ENCODE data around the gene BCL2L13. TPM values are rescaled to one million over a fixed set of nuclear protein-coding genes. Genes with fewer than 3 reads are reported as not detected.
"Not testable (repeated sequence)": the region's sequence is repeated elsewhere in the genome, so short reads cannot be mapped to it uniquely, and the experiment has no call there.

Gene BCL2L13
- total RNA-seq, 1 donor: 25.9 TPM

DNA sequence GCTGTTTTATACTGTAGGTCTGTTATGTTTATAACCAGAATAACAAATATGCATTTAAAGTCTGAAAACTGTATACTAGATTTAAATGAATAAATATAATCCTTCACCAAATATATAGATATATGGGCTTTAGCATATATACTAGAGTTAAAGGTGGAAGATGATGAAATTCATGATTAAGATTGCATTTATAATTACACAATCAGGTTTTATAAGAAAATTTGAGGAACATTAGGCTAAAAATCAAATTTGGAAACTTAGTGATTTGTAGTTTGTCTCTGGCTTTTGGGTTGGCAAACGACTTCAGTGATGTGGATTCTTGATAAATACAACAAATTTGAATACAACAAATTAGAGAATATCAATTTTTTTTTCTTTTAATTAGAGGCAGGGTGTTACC is 10.0 kb downstream of the BCL2L13 start:
- Histone ChIP-seq H3K27me3 (ENCODE audit: insufficient read depth, low read length) (no peaks in the 10 kb centered on the region), H3K4me1 (ENCODE audit: insufficient read depth, low read length) (peaks cover 32% of the 10 kb centered on the region), H3K4me3 (ENCODE audit: low read length) (no peak overlapping the region), H3K9me3 (ENCODE audit: low read depth, low read length) (no peaks in the 10 kb centered on the region)

GRCh38 chr22:17655289-17655688 is 16.7 kb downstream of the BCL2L13 start:
- Histone ChIP-seq H3K9me3 (ENCODE audit: low read depth, low read length) (no peaks in the 10 kb centered on the region), H3K27me3 (ENCODE audit: insufficient read depth, low read length) (no peaks in the 10 kb centered on the region), H3K4me1 (ENCODE audit: insufficient read depth, low read length) (peaks cover 15% of the 10 kb centered on the region), H3K4me3 (ENCODE audit: low read length) (no peak overlapping the region)

- Histone ChIP-seq H3K9me3 (ENCODE audit: low read depth, low read length) (no peaks in the 10 kb centered on the region), H3K4me1 (ENCODE audit: insufficient read depth, low read length) (peaks cover 15% of the 10 kb centered on the region), H3K27me3 (ENCODE audit: insufficient read depth, low read length) (no peaks in the 10 kb centered on the region), H3K4me3 (ENCODE audit: low read length) (no peak overlapping the region)
Observed at GRCh38 chr22:17656870-17657395, 18.4 kb downstream of the BCL2L13 start.

- no peaks in the 10 kb centered on the region for H3K9me3 ChIP-seq (ENCODE audit: low read depth, low read length)
- H3K27me3 ChIP-seq (ENCODE audit: insufficient read depth, low read length): no peaks in the 10 kb centered on the region
- H3K4me3 ChIP-seq (ENCODE audit: low read length): no peak overlapping the region
- H3K4me1 ChIP-seq (ENCODE audit: insufficient read depth, low read length): peaks cover 18% of the 10 kb centered on the region
Observed at GRCh38 chr22:17664414-17665055, 26.0 kb downstream of the BCL2L13 start.

- no peaks in the 10 kb centered on the region for H3K9me3 ChIP-seq (ENCODE audit: low read depth, low read length)
- H3K27me3 ChIP-seq (ENCODE audit: insufficient read depth, low read length): no peaks in the 10 kb centered on the region
- peaks cover 20% of the 10 kb centered on the region for H3K4me1 ChIP-seq (ENCODE audit: insufficient read depth, low read length)
- H3K4me3 ChIP-seq (ENCODE audit: low read length): no peak overlapping the region
Observed at GRCh38 chr22:17665248-17665647, 26.7 kb downstream of the BCL2L13 start.

DNA sequence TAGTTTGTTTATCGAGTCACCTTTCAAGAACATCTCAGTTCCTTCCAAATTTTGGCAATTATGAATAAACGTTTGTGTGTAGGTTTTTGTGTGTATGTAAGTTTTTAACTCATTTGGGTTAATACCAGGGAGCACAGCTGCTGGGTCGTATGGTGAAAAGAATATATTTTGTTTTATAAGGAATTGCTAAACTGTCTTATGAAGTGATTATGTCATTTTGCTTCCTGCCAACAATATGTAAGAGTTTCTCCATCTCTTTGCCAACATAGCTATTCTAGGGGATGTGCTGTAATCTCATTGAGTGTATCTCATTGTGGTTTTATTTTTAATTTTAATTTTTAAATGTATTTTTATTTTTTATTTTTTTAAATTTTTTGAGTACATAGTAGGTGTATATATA is 27.3 kb downstream of the BCL2L13 start:
- no peaks in the 10 kb centered on the region for H3K9me3 ChIP-seq (ENCODE audit: low read depth, low read length)
- no peaks in the 10 kb centered on the region for H3K27me3 ChIP-seq (ENCODE audit: insufficient read depth, low read length)
- peaks cover 20% of the 10 kb centered on the region for H3K4me1 ChIP-seq (ENCODE audit: insufficient read depth, low read length)

GRCh38 chr22:17671521-17672092 is 33.0 kb downstream of the BCL2L13 start:
- peaks cover 52% of the 10 kb centered on the region for H3K4me1 ChIP-seq (ENCODE audit: insufficient read depth, low read length)
- H3K9me3 ChIP-seq (ENCODE audit: low read depth, low read length); H3K4me3 ChIP-seq (ENCODE audit: low read length); H3K27me3 ChIP-seq (ENCODE audit: insufficient read depth, low read length): not testable (repeated sequence)

More for the DNA sequence above, 27.3 kb downstream of the BCL2L13 start:
- H3K4me3 ChIP-seq (ENCODE audit: low read length): no peak overlapping the region

GRCh38 chr22:17672417-17672991 is 33.9 kb downstream of the BCL2L13 start:
- H3K27me3 ChIP-seq (ENCODE audit: insufficient read depth, low read length): no peaks in the 10 kb centered on the region
- no peaks in the 10 kb centered on the region for H3K9me3 ChIP-seq (ENCODE audit: low read depth, low read length)
- H3K4me3 ChIP-seq (ENCODE audit: low read length): no peak overlapping the region
- peaks cover 49% of the 10 kb centered on the region for H3K4me1 ChIP-seq (ENCODE audit: insufficient read depth, low read length)

GRCh38 chr22:17674152-17674551 is 35.6 kb downstream of the BCL2L13 start:
- Histone ChIP-seq H3K9me3 (ENCODE audit: low read depth, low read length) (no peaks in the 10 kb centered on the region), H3K27me3 (ENCODE audit: insufficient read depth, low read length) (no peaks in the 10 kb centered on the region), H3K4me1 (ENCODE audit: insufficient read depth, low read length) (peaks cover 59% of the 10 kb centered on the region), H3K4me3 (ENCODE audit: low read length) (no peak overlapping the region)

GRCh38 chr22:17675584-17675983 is 37.0 kb downstream of the BCL2L13 start:
- no peak overlapping the region for H3K4me3 ChIP-seq (ENCODE audit: low read length)
- H3K27me3 ChIP-seq (ENCODE audit: insufficient read depth, low read length): no peaks in the 10 kb centered on the region
- H3K9me3 ChIP-seq (ENCODE audit: low read depth, low read length): no peaks in the 10 kb centered on the region
- H3K4me1 ChIP-seq (ENCODE audit: insufficient read depth, low read length): peaks cover 52% of the 10 kb centered on the region

DNA sequence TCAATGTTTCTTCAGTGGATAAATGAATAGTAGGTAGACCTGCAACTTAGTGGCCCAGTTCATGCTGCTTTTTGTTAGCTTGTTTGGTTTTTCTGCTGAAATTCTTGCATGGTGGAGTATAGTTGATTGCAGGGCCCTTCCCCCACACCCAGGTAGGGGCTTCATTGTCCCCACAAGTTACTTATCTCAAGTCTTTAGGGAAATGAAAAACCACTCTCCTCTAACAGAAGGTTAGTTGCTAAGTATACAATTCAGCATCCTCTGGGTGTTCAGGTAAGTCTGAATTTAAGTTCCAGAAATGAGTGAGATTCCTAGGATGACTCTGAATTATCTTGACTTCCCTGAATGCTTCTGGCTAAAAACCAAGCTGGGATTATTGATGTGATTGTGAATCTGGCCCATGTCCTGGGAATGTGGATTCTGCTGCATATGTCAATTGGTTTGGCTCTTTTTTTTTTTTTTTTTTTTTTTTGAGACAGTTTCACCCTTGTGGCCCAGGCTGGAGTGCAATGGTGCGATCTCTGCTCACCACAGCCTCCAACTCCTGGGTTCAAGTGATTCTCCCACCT is 40.3 kb downstream of the BCL2L13 start:
- H3K9me3 ChIP-seq (ENCODE audit: low read depth, low read length): no peaks in the 10 kb centered on the region
- no peak overlapping the region for H3K4me3 ChIP-seq (ENCODE audit: low read length)
- H3K27me3 ChIP-seq (ENCODE audit: insufficient read depth, low read length): no peaks in the 10 kb centered on the region
- H3K4me1 ChIP-seq (ENCODE audit: insufficient read depth, low read length): peaks cover 36% of the 10 kb centered on the region

GRCh38 chr22:17684245-17684644 is 45.7 kb downstream of the BCL2L13 start:
- Histone ChIP-seq H3K4me3 (ENCODE audit: low read length) (no peak overlapping the region), H3K9me3 (ENCODE audit: low read depth, low read length) (no peaks in the 10 kb centered on the region), H3K4me1 (ENCODE audit: insufficient read depth, low read length) (peaks cover 33% of the 10 kb centered on the region), H3K27me3 (ENCODE audit: insufficient read depth, low read length) (no peaks in the 10 kb centered on the region)

GRCh38 chr22:17692841-17693240 is 54.3 kb downstream of the BCL2L13 start:
- Histone ChIP-seq H3K4me3 (ENCODE audit: low read length) (no peak overlapping the region), H3K9me3 (ENCODE audit: low read depth, low read length) (no peaks in the 10 kb centered on the region), H3K27me3 (ENCODE audit: insufficient read depth, low read length) (no peaks in the 10 kb centered on the region), H3K4me1 (ENCODE audit: insufficient read depth, low read length) (peaks cover 26% of the 10 kb centered on the region)

- Histone ChIP-seq H3K4me1 (ENCODE audit: insufficient read depth, low read length) (peaks cover 28% of the 10 kb centered on the region), H3K9me3 (ENCODE audit: low read depth, low read length) (no peaks in the 10 kb centered on the region), H3K4me3 (ENCODE audit: low read length) (no peak overlapping the region), H3K27me3 (ENCODE audit: insufficient read depth, low read length) (no peaks in the 10 kb centered on the region)
Observed at GRCh38 chr22:17694193-17694592, 55.6 kb downstream of the BCL2L13 start.

DNA sequence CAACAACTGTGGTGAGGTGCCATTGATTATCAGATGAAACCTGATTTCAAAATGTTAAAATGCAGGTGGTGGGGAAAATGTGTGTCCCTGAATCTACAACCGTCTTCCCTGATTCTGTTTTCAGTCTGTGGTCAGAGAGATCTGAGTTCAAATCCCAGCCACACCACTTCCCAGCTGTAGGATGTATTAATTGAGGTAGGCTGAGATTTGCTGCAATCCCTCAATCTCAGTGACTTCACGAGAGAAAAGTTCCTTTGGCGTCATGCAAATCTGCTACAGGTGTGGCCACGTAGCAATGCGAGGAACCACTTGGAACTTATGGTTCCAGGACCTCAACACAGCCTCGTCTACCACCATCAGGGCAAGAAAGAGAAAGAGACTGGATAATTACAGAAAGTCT is 56.2 kb downstream of the BCL2L13 start:
- H3K4me1 ChIP-seq (ENCODE audit: insufficient read depth, low read length): peaks cover 26% of the 10 kb centered on the region

More for the DNA sequence above, 56.2 kb downstream of the BCL2L13 start:
- Histone ChIP-seq H3K9me3 (ENCODE audit: low read depth, low read length) (no peaks in the 10 kb centered on the region), H3K4me3 (ENCODE audit: low read length) (no peak overlapping the region), H3K27me3 (ENCODE audit: insufficient read depth, low read length) (no peaks in the 10 kb centered on the region)
